ENCODE measurements around the gene TNIK.
"Not testable (repeated sequence)": the region's sequence is repeated elsewhere in the genome, so short reads cannot be mapped to it uniquely, and the experiment has no call there.

TNIK gene

GRCh38 chr3:171123915-171124314, 336.3 kb downstream of the TNIK start:
- no peak for TF ChIP-seq ZFX (IDR thresholded peaks at IDR 0.05)
- TF ChIP-seq CTCF (conservative IDR thresholded peaks at IDR 0.05), result no peak
- H3K27ac ChIP-seq, result no peak overlapping the region

GRCh38 chr3:171122861-171123260, 337.3 kb downstream of the TNIK start:
- no peak overlapping the region for H3K27ac ChIP-seq
- TF ChIP-seq ZFX (IDR thresholded peaks at IDR 0.05) (no peak), CTCF (conservative IDR thresholded peaks at IDR 0.05) (no peak)

GRCh38 chr3:171122240-171122639, 338.0 kb downstream of the TNIK start:
- no peak overlapping the region for H3K27ac ChIP-seq
- no peak for TF ChIP-seq CTCF (conservative IDR thresholded peaks at IDR 0.05)
- TF ChIP-seq ZFX (IDR thresholded peaks at IDR 0.05), result no peak

- H3K27ac ChIP-seq, result no peak overlapping the region
- TF ChIP-seq ZFX (IDR thresholded peaks at IDR 0.05), result no peak
- TF ChIP-seq CTCF (conservative IDR thresholded peaks at IDR 0.05), result no peak
Measured at GRCh38 chr3:171121801-171122200, 338.4 kb downstream of the TNIK start.

GRCh38 chr3:171119402-171119801, 340.8 kb downstream of the TNIK start:
- not testable (repeated sequence) for H3K27ac ChIP-seq

GRCh38 chr3:171118993-171119392, 341.2 kb downstream of the TNIK start:
- not testable (repeated sequence) for H3K27ac ChIP-seq

GRCh38 chr3:171116824-171117395, 343.3 kb downstream of the TNIK start:
- H3K27ac ChIP-seq, result no peak overlapping the region

GRCh38 chr3:171116365-171116764, 343.8 kb downstream of the TNIK start:
- H3K27ac ChIP-seq, result no peak overlapping the region

More at GRCh38 chr3:171116824-171117395, 343.3 kb downstream of the TNIK start:
- no peak for TF ChIP-seq CTCF (conservative IDR thresholded peaks at IDR 0.05)
- TF ChIP-seq ZFX (IDR thresholded peaks at IDR 0.05), result no peak

More at GRCh38 chr3:171116365-171116764, 343.8 kb downstream of the TNIK start:
- TF ChIP-seq CTCF (conservative IDR thresholded peaks at IDR 0.05) (no peak), ZFX (IDR thresholded peaks at IDR 0.05) (no peak)
